Osteocyte (in vitro differentiated cells): ENCODE data around the gene RAP1GAP2. TPM values are rescaled to one million over a fixed set of nuclear protein-coding genes. Genes with fewer than 3 reads are reported as not detected.

Source experiments
- DNase-seq: peaks from one replicate; pipeline ENCODE4 v3.0.0; 2021; ENCODE audit warnings: mixed read lengths; ENCODE audit not compliant: unreplicated experiment; ENCODE audit errors: extremely low spot score
- H3K27ac Mint-ChIP-seq: one replicate; pipeline ENCODE4 v1.8.0; 2021; ENCODE audit warnings: mild to moderate bottlenecking, mixed read lengths; ENCODE audit not compliant: unreplicated experiment
- H3K27me3 Mint-ChIP-seq: one replicate; pipeline ENCODE4 v1.8.0; 2021; ENCODE audit warnings: mixed read lengths; ENCODE audit not compliant: unreplicated experiment
- H3K36me3 Mint-ChIP-seq: one replicate; pipeline ENCODE4 v1.8.0; 2021; ENCODE audit warnings: mixed read lengths; ENCODE audit not compliant: unreplicated experiment
- H3K4me1 Mint-ChIP-seq: one replicate; pipeline ENCODE4 v1.8.0; 2021; ENCODE audit warnings: mixed read lengths; ENCODE audit not compliant: unreplicated experiment
- H3K4me3 Mint-ChIP-seq: one replicate; pipeline ENCODE4 v1.8.0; 2021; ENCODE audit warnings: mild to moderate bottlenecking, moderate library complexity, mixed read lengths; ENCODE audit not compliant: unreplicated experiment
- H3K9me3 Mint-ChIP-seq: one replicate; pipeline ENCODE4 v1.8.0; 2021; ENCODE audit warnings: mixed read lengths; ENCODE audit not compliant: unreplicated experiment
- CTCF ChIP-seq: fragments of 200-600 bp; sonication (generic); IDR thresholded peaks from 2 replicates; pipeline ENCODE4 v1.5.0; 2021; ENCODE audit warnings: antibody characterized with exemption, mild to moderate bottlenecking, moderate library complexity
- total RNA-seq: library from RNA; stranded (reverse); gene quantifications from 2 replicates; pipeline ENCODE4 v1.2.1, GENCODE V29; 2021

Gene RAP1GAP2
- total RNA-seq, 1 donor from 2014 or later = 6.3 TPM

GRCh38 chr17:2795441-2796163 is 636 bp upstream of the RAP1GAP2 start:
- no peaks in the 10 kb centered on the region for H3K36me3 Mint-ChIP-seq
- no peak for DNase-seq
- H3K27me3 Mint-ChIP-seq = peaks cover 27% of the 10 kb centered on the region
- no peak overlapping the region for H3K4me3 Mint-ChIP-seq
- TF ChIP-seq CTCF = no peak
- H3K4me1 Mint-ChIP-seq = no peaks in the 10 kb centered on the region
- no peak overlapping the region for H3K27ac Mint-ChIP-seq
- H3K9me3 Mint-ChIP-seq = no peaks in the 10 kb centered on the region

- Mint-ChIP-seq H3K36me3 (no peaks in the 10 kb centered on the region), H3K4me1 (no peaks in the 10 kb centered on the region), H3K4me3 (no peak overlapping the region), H3K27ac (no peak overlapping the region), H3K27me3 (peaks cover 27% of the 10 kb centered on the region), H3K9me3 (no peaks in the 10 kb centered on the region)
- TF ChIP-seq CTCF = no peak
- no peak for DNase-seq
Measured at GRCh38 chr17:2797226-2797625, 988 bp downstream of the RAP1GAP2 start.

- Mint-ChIP-seq H3K4me1 (no peaks in the 10 kb centered on the region), H3K9me3 (no peaks in the 10 kb centered on the region), H3K27me3 (peaks cover 30% of the 10 kb centered on the region), H3K27ac (no peak overlapping the region), H3K36me3 (no peaks in the 10 kb centered on the region), H3K4me3 (no peak overlapping the region)
- no peak for TF ChIP-seq CTCF
- no peak for DNase-seq
Measured at GRCh38 chr17:2797637-2798036, 1.4 kb downstream of the RAP1GAP2 start.

GRCh38 chr17:2798188-2798587 is 1.9 kb downstream of the RAP1GAP2 start:
- Mint-ChIP-seq H3K36me3 (peaks cover 2% of the 10 kb centered on the region), H3K4me3 (no peak overlapping the region)

More at GRCh38 chr17:2798188-2798587, 1.9 kb downstream of the RAP1GAP2 start:
- H3K9me3 Mint-ChIP-seq = no peaks in the 10 kb centered on the region
- DNase-seq = no peak
- no peaks in the 10 kb centered on the region for H3K4me1 Mint-ChIP-seq
- H3K27ac Mint-ChIP-seq = no peak overlapping the region
- peaks cover 36% of the 10 kb centered on the region for H3K27me3 Mint-ChIP-seq
- no peak for TF ChIP-seq CTCF
